SU-DHL-6 (cell line): ENCODE data around the gene ZNF14.

Experiments
- CTCF ChIP-seq: fragments of 200-600 bp; sonication (generic); IDR thresholded peaks from one replicate; pipeline ENCODE4 v1.5.1; 2017; ENCODE audit warnings: antibody characterized with exemption, mild to moderate bottlenecking, low read length, moderate library complexity; ENCODE audit not compliant: insufficient read depth, poor library complexity, severe bottlenecking
- EZH2phosphoT487 ChIP-seq: fragments of 200-600 bp; sonication (generic), shearing (Covaris generic); conservative IDR thresholded peaks from 2 replicates; pipeline ENCODE4 v1.6.1; 2018; ENCODE audit warnings: mild to moderate bottlenecking, antibody characterized with exemption, low read length, moderate library complexity, mixed read lengths

GRCh38 chr19:19672816-19673215 lies 60.1 kb downstream of the ZNF14 start:
- TF ChIP-seq CTCF, result no peak
- no peak for TF ChIP-seq EZH2phosphoT487
